PC-9 (cell line): ENCODE data around the gene DIAPH3.

Experiments
- EZH2 ChIP-seq: fragments of 200-600 bp; sonication (generic); IDR thresholded peaks from 2 replicates; pipeline ENCODE4 v1.8.0; 2017; ENCODE audit warnings: antibody characterized with exemption, low read depth
- TF ChIP-seq, protein P1 (sequence below): fragments of 200-600 bp; sonication (generic); conservative IDR thresholded peaks from 2 replicates; pipeline ENCODE4 v1.6.1; 2017; ENCODE audit warnings: mixed run types, antibody characterized with exemption, mild to moderate bottlenecking, moderate library complexity

DNA sequence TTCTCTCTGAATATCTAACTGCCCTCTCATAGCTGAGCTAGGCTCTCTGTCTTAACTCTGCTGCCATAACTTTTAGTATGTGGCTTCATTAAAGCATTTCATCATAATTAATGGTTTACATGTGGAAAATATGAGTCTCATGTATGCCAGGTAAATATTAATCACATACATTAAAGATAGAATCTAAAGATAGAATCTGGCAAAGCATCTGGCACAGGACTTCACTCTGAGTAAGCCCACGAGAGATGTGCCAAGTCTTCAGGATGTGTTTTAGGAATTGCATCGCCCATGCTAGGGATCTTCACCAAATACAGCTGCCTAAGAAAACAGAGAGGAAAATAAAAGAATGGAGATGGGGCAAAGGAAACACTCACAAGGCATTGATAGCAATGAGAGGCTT is 285.8 kb downstream of the DIAPH3 start:
- TF ChIP-seq, protein P1, sequence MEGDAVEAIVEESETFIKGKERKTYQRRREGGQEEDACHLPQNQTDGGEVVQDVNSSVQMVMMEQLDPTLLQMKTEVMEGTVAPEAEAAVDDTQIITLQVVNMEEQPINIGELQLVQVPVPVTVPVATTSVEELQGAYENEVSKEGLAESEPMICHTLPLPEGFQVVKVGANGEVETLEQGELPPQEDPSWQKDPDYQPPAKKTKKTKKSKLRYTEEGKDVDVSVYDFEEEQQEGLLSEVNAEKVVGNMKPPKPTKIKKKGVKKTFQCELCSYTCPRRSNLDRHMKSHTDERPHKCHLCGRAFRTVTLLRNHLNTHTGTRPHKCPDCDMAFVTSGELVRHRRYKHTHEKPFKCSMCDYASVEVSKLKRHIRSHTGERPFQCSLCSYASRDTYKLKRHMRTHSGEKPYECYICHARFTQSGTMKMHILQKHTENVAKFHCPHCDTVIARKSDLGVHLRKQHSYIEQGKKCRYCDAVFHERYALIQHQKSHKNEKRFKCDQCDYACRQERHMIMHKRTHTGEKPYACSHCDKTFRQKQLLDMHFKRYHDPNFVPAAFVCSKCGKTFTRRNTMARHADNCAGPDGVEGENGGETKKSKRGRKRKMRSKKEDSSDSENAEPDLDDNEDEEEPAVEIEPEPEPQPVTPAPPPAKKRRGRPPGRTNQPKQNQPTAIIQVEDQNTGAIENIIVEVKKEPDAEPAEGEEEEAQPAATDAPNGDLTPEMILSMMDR = no peak
- TF ChIP-seq EZH2 = no peak
